Spinal cord (tissue), 10 donors: Measurements from ENCODE around the gene HCN4. TPM values are rescaled to one million over a fixed set of nuclear protein-coding genes. Genes with fewer than 3 reads are reported as not detected.

Source experiments
- DNase-seq, 6 donors: peaks; one replicate each; pipeline versions ENCODE4 v3.0.0 to v3.0.0-alpha.2; 2013 to 2015; ENCODE audit warnings: low spot score in 6 of 6, low read depth in 4 of 6
- H3K27ac ChIP-seq: one replicate; pipeline ENCODE4 v1.5.1; 2013; ENCODE audit warnings: low read depth, low read length, control low read depth
- H3K27me3 ChIP-seq: one replicate; pipeline ENCODE4 v1.6.1; 2013; ENCODE audit warnings: low read length; ENCODE audit not compliant: control insufficient read depth, insufficient read depth
- H3K36me3 ChIP-seq: one replicate; pipeline ENCODE4 v1.6.1; 2013; ENCODE audit warnings: low read length; ENCODE audit not compliant: control insufficient read depth, insufficient read depth
- H3K4me1 ChIP-seq: one replicate; pipeline ENCODE4 v1.6.1; 2013; ENCODE audit warnings: low read length; ENCODE audit not compliant: control insufficient read depth, insufficient read depth
- H3K4me3 ChIP-seq: one replicate; pipeline ENCODE4 v1.5.1; 2013; ENCODE audit warnings: low read depth, low read length, control low read depth
- H3K9me3 ChIP-seq: one replicate; pipeline ENCODE4 v1.6.1; 2013; ENCODE audit warnings: low read length; ENCODE audit not compliant: control insufficient read depth, insufficient read depth
- WGBS: methylation state at CpG from one replicate; pipeline ENCODE4 v1.1.5; 2013; ENCODE audit warnings: missing lambda C conversion rate; ENCODE audit not compliant: insufficient coverage; 5-methylcytosine and 5-hydroxymethylcytosine counted together
- polyA plus RNA-seq, 2 donors: library from polyadenylated mRNA; unstranded; fragments of 120-200 nt; gene quantifications; one replicate each; pipeline ENCODE4 v1.2.1, GENCODE V29; 2013; ENCODE audit not compliant: insufficient read length in 2 of 2
- total RNA-seq, 2 donors: library from RNA; depleted of rRNA in 1 of 2; stranded (reverse); fragments of 120-200 nt in 1 of 2; fragments of >200 nt in 1 of 2; gene quantifications; one replicate each; pipeline versions ENCODE4 v1.2.3 to v1.2.4, GENCODE V29; 2013 to 2014
- donor health status: healthy.

HCN4 gene
- total and polyA plus RNA-seq, 4 donors: 1.2 to 9.0 (median 5.7) TPM

- no peak for DNase-seq
These were observed 13.4 kb upstream of the HCN4 start for GRCh38 chr15:73382115-73382514.

DNA sequence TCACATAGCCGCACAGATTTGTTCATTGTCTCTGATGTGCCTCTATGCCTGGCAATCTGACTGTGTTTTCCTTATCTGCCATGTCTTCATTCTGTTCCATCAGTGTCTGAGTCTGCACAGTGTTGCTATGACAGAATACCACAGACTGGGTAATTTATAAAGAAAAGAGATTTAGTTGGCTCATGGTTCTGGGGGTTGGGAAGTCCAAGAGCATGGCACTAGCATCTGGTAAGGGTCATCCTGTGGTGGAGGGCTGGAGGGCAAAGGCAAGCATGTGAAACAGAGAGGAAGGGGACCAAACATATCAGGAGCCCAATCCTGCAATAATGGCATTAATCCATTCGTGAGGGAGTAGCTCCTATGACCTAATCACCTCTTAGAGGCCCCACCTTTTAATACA lies 11.9 kb upstream of the HCN4 start:
- no peak overlapping the region for H3K27ac ChIP-seq
- WGBS: 93% methylated on average over 2 of the region's 2 CpGs
- no peak for DNase-seq
- peaks cover 2% of the 10 kb centered on the region for H3K4me1 ChIP-seq
- no peaks in the 10 kb centered on the region for H3K27me3 ChIP-seq
- H3K36me3 ChIP-seq: no peaks in the 10 kb centered on the region
- H3K4me3 ChIP-seq: no peak overlapping the region
- H3K9me3 ChIP-seq: peaks cover 1% of the 10 kb centered on the region

More at GRCh38 chr15:73382115-73382514, 13.4 kb upstream of the HCN4 start:
- H3K4me3 ChIP-seq: no peak overlapping the region
- H3K27ac ChIP-seq: no peak overlapping the region
- H3K27me3 ChIP-seq: no peaks in the 10 kb centered on the region
- 89% methylated on average over 5 of the region's 7 CpGs for WGBS
- peaks cover 1% of the 10 kb centered on the region for H3K9me3 ChIP-seq
- no peaks in the 10 kb centered on the region for H3K4me1 ChIP-seq
- no peaks in the 10 kb centered on the region for H3K36me3 ChIP-seq

DNA sequence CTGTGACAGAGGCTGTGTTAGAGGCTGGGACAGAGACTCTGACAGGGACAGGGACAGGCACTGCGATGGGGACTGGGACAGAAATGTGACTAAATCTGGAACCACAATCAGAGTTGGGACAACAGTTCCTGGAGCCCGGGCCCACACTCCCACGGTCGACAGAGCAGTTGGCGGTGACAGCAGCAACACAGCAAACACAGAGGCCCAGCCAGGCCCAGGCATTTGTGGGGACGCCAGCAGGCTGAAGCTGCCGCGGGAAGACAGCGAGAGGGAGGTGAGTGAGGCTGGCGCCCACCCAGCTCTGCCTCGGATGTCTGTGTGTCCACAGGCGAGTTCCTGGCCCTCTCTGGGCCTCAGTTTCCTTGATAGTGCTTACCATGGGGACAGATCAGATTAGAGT lies 9.3 kb upstream of the HCN4 start:
- Histone ChIP-seq H3K4me3 (no peak overlapping the region), H3K27ac (no peak overlapping the region), H3K36me3 (no peaks in the 10 kb centered on the region), H3K9me3 (peaks cover 1% of the 10 kb centered on the region), H3K4me1 (peaks cover 15% of the 10 kb centered on the region), H3K27me3 (no peaks in the 10 kb centered on the region)
- WGBS: 62% methylated on average over 12 of the region's 12 CpGs
- no peak for DNase-seq

DNA sequence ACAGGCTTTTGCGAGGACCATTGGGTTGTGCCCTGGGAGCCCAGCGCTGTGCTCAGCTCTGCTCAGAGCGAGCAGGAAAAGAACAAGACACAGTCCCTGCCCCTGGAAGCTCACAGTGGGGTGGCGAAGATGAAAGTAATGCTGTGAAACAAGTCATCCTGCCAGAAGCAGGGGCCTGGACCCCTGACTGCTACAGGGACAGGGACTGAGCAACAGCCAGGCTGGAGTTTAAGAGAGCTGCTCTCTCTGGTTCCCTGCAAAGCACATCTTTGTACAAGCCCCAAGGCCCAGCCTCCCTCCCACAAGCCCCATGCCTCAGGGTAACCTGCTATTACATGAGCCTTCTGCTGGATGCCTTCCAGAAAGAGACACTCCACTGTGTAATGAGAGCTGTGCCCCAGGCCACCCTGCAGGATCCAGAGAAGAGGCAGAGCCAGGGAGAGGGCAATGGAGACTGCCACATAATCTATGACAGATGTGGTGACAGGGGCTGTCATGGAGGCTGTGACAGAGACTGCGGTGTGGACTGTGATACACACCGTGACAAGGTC lies 7.1 kb upstream of the HCN4 start:
- Histone ChIP-seq H3K36me3 (no peaks in the 10 kb centered on the region), H3K4me3 (no peak overlapping the region), H3K9me3 (peaks cover 1% of the 10 kb centered on the region), H3K27ac (no peak overlapping the region), H3K4me1 (peaks cover 15% of the 10 kb centered on the region), H3K27me3 (peaks cover 4% of the 10 kb centered on the region)
- WGBS: 67% methylated on average over 6 of the region's 6 CpGs
- DNase-seq: peak in 1 of 6 donors; percentile 26

DNA sequence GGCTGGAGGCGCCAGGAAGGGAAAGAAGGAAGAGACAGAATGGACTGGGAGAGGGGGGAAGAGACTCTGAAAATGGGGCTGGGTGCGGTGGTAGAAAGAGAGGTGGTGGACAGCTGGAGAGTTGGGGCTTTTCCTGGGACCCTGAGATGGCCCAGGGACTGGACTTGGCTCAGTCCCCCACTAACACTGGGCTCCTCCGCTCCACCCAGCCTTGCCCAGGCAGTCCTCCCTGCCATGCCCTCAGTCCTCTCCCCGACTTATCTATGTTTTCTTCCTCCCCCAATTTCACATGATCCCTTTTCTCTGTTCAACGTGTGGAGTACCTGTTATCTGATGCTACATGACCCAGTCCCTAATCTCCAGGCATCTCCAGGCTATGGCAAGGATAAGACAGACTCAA lies 6.3 kb upstream of the HCN4 start:
- no peak overlapping the region for H3K4me3 ChIP-seq
- no peak overlapping the region for H3K27ac ChIP-seq
- no peaks in the 10 kb centered on the region for H3K9me3 ChIP-seq
- no peaks in the 10 kb centered on the region for H3K36me3 ChIP-seq
- peaks cover 12% of the 10 kb centered on the region for H3K27me3 ChIP-seq
- WGBS: 81% methylated on average over 4 of the region's 5 CpGs
- peaks cover 17% of the 10 kb centered on the region for H3K4me1 ChIP-seq
- DNase-seq: no peak

DNA sequence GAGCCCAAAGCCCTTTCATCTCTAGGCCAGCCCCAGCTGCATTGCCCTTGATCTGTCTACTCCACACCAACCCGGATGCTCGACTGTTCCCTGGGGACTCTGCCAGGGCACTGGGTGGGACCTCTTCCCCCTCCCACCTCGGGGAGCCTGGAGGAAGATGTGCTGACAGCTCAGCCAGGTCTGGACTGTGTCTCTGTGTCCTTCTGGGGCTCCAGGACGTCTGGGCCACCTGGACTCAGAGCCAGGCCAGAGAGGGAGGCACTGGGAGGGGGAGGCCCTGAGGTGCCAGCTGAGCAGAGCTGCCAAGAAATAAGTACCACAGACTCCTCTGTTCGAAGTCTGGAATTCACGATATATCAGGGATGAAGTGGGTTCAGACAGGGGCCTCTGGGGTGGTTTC lies 5.8 kb upstream of the HCN4 start:
- no peaks in the 10 kb centered on the region for H3K9me3 ChIP-seq
- H3K4me1 ChIP-seq: peaks cover 17% of the 10 kb centered on the region
- no peak overlapping the region for H3K27ac ChIP-seq
- H3K36me3 ChIP-seq: no peaks in the 10 kb centered on the region
- 38% methylated on average over 5 of the region's 6 CpGs for WGBS
- DNase-seq: no peak
- no peak overlapping the region for H3K4me3 ChIP-seq
- peaks cover 16% of the 10 kb centered on the region for H3K27me3 ChIP-seq

DNA sequence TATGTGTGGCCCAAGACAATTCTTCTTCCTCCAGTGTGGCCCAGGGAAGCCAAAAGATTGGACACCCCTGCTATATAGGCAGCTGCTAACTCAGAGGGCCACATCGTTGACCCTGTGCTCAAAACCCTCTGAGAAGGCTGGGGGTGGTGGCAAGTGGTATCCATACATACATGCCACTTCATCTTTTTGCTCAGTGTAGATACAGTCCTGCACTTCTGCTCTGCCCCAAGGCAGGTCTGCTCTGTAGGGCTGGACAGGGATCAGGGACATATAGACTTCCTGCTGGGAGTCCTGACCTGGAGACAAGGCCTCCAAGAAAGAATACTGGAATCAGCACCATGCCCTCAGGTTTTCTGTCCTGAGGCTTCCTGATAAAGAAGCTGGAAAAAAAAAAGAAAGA lies 4.5 kb upstream of the HCN4 start:
- Histone ChIP-seq H3K9me3 (no peaks in the 10 kb centered on the region), H3K4me3 (no peak overlapping the region), H3K36me3 (no peaks in the 10 kb centered on the region), H3K27me3 (peaks cover 23% of the 10 kb centered on the region), H3K4me1 (peaks cover 26% of the 10 kb centered on the region), H3K27ac (no peak overlapping the region)
- 60% methylated on average over 1 of the region's 1 CpG for WGBS
- no peak for DNase-seq

DNA sequence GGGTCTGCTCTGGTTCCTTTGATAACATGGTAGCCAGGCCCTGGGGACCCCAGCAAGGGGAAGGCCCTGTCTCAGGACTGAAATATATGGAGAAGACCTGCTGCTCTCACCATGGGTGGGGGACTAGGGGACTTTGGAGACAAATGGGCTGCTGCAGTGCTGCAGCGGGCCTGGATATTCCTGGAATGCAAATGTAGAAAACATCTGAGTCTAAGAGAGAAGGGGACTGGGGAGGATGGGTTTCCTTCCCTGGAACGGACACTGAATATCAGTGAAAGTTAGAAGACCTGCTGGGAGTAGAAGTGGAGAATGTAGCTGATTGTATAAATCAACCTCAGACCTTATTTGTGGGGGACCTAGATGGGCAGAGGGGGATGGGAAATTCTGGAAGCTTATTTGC lies 3.1 kb upstream of the HCN4 start:
- Histone ChIP-seq H3K36me3 (no peaks in the 10 kb centered on the region), H3K4me3 (no peak overlapping the region), H3K9me3 (no peaks in the 10 kb centered on the region), H3K27me3 (peaks cover 30% of the 10 kb centered on the region), H3K27ac (no peak overlapping the region), H3K4me1 (peaks cover 33% of the 10 kb centered on the region)
- DNase-seq: no peak
- WGBS: 37% methylated on average over 2 of the region's 2 CpGs

- Histone ChIP-seq H3K36me3 (peaks cover 4% of the 10 kb centered on the region), H3K27ac (no peak overlapping the region), H3K4me1 (peaks cover 37% of the 10 kb centered on the region), H3K9me3 (no peaks in the 10 kb centered on the region), H3K4me3 (no peak overlapping the region), H3K27me3 (peaks cover 34% of the 10 kb centered on the region)
- no peak for DNase-seq
- WGBS: no CpG with 5 or more reads among the region's 3 CpGs
These were observed 1.4 kb upstream of the HCN4 start for GRCh38 chr15:73370151-73370550.

DNA sequence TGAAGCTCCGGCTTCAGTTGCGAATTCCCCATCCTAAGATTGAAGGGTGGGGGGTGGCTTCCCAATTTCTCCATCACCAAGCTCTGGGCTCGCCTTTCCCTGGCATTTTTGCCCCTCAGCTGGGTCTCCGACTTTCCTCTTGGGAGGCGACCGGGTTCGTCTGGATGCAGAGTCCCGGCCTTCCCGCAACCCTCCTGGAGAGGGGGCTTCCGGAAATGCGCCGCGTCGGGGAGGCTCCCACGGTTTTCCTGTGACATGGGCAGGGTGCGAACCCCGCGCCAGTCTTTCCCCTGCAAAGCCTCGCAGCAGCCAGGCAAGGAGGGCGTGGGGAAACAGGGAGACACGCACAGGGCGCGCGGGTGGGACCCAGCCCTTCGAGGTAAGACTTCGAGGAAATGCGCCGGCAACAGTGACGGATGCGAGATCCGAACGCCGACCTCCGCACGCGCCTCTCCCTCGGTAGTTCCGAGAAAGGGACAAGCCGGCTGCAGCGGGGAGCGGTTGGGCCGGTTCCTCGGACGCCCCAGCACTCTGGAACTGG lies 466 bp upstream of the HCN4 start:
- Histone ChIP-seq H3K4me3 (peak overlapping the region; percentile 29), H3K4me1 (peaks cover 39% of the 10 kb centered on the region), H3K36me3 (peaks cover 4% of the 10 kb centered on the region), H3K9me3 (no peaks in the 10 kb centered on the region), H3K27ac (no peak overlapping the region), H3K27me3 (peaks cover 34% of the 10 kb centered on the region)
- WGBS: 1% methylated on average over 42 of the region's 44 CpGs
- DNase-seq: peak in 1 of 6 donors; percentile 37
